HG02938 (cell line): ENCODE results near the gene AK5.
"Not testable (repeated sequence)": the region's sequence is repeated elsewhere in the genome, so short reads cannot be mapped to it uniquely, and the experiment has no call there.

Experiments used
- ATAC-seq: cut with Tn5 transposase; IDR thresholded peaks from one replicate; pipeline ENCODE4 v1.9.1; 2021; ENCODE audit warnings: mild to moderate bottlenecking, moderate library complexity; ENCODE audit not compliant: unreplicated experiment

The AK5 gene

DNA sequence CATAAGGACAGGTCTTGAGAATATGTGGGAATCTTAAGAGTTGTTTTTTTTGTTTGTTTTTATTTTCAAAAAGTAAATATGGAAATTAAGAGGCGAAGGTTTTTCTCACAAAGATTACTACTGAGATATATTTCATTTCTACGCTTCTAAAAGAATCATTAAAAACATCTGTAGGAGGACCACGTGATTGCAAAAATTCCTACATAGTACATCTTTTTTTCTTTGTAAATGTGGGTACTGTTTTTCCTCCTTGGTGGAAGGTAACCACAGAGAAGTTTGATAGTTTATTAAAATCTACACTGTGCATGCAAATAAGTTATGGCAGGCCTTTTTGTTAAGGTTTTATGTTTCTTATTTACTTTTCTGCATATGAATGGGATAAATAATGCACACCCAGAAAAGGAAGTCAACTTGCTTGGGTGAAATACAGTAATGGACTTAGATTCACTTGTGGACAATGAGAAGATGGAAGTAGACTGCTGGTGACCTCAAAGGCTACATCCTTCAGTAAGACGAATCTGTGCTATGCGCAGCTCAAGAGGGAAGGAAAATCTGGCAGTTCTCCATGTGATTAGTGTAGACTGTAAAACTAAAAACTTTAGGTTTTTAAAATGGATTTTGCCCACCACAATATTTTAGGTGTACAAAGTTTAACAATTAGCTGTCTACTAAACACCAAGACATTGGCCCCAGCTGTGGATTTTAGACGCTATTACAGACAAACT lies 2.0 kb downstream of the AK5 start:
- ATAC-seq: no peak

DNA sequence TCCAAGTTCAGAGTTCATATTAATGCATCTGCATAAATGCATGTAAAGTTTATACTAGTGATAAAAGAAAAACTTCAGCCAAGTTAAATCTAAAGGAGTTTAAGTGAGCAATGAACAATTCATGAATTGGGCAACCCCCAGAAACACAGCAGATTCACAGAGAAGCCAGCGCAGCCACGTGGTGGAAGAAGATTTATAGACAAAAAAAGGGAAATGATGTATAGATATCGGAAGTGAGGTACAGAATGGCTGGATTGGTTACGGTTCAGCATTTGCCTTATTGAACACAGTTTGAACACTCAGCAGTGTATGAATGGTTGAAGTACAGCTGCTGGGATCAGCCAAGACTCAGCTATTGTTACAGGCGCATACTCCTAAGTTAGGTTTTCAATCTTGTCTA lies 5.7 kb downstream of the AK5 start:
- no peak for ATAC-seq

DNA sequence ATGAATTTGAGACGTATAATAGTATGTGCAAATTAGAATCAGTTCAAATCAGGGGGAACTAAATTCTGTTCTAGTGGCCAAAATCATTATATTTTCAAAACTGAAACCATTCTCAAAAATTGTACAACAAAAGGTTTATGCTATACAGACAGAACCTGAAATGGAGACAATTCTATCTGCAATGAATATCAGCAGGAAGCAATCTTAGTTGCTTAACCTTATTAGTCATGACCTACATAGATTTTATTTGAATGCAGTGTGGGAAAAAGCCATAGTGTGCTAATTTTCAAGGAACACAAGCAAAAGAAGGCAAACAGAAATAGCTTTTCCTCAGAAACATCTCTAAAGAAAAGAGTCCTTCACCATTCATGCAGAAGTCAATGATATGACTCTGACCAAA lies 6.5 kb downstream of the AK5 start:
- ATAC-seq: no peak

DNA sequence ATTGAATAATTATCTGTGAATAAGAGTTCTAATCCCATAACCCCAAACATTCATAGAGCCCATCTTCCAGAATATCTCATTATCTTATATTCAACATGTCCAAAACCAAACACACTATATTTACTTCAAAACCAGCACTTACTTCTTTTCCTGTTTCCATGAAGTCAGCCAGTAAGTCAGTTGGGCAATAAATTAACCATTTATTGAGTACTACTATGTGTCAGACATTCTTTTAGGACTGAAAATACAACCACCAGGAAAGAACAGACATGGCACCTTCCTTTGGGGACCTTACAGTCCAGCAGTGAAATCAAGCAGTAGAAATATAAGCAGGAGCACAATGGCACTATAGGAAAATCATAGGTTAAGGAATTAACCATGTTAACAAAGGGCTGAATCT lies 8.8 kb downstream of the AK5 start:
- no peak for ATAC-seq

DNA sequence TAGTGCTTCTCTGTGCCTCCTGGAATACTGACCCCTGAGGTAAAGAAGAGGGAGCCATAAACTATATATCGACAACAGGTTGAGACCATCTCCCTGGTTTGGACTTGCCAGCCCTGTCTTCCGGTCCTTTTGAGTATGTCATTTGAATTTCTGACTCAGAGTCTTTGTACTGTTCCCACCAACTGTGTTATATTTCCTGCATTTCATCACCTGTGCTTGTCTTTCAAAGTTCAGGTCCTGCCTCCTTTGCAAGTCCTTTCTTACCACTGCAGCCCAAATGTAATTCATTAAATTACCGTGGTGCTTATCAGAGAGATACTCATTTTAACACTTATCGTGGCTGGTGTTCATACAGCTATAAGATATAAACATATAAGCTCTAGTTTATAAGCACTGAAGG lies 10.7 kb downstream of the AK5 start:
- ATAC-seq: no peak

DNA sequence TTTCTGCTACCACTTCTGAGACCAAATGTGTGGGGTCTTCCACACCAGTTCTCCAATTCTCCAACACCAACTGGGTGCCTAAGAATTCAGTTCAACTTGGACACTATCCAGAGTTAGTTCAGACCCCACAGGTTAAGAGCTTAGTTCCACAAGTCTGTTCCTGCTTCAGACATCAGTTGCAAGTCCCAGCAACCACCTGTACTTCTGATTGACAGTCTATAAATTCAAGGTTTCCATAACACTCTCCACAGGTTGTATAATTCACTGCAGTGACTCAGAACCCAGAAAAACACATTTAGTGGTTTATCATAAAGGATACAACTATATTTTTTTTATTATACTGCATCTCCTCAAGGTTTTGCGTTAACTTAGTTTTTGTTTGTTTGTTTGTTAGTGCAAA lies 18.7 kb downstream of the AK5 start:
- ATAC-seq: no peak

DNA sequence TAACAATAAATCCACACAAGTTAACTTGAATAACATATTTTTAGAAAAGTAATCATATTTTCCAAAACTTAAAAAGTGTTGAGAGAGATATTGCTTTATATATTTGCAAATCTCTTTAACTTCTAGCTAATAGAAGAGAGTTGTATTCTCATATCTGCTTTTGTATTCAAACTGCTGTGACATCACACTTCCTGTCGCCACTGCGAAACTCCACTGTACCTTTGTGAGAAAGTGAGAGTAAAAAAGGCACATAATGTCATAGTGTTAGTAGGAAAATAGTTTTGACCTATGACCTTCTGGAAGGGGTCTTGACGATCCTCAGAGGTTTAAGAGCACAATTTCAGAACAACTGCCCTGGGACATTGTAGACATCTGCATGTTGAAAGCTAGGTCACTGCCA lies 21.6 kb downstream of the AK5 start:
- ATAC-seq: no peak

DNA sequence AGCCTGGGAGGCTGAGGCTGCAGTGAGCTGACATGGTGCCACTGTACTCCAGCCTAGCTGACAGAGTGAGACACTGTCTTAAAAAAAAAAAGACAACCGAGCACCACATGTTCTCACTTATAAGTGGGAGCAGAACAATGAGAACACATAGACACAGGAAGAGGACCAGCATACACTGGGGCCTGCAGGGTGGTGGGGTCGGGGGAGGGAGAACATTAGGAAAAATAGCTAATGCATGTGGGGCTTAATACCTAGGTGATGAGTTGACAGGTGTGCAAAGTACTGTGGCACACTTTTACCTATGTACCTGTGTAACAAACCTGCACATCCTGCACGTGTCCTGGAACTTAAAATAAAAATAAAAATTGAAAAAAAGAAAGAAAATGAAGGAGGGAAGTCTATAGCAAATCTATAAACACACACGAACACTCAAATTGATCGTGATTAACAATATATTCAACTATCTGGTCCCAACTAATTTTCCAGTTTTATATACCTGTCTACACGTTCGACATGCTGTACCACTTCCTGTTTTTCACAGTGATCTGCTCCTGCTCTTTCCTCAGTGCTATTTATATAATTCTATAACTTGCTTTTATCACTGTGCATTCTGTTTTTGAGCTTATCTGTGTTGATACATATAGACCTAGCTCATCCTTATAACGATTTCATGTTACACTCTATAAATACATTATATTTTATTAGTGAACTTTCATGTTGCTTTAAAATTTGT lies 27.2 kb downstream of the AK5 start:
- no peak for ATAC-seq

DNA sequence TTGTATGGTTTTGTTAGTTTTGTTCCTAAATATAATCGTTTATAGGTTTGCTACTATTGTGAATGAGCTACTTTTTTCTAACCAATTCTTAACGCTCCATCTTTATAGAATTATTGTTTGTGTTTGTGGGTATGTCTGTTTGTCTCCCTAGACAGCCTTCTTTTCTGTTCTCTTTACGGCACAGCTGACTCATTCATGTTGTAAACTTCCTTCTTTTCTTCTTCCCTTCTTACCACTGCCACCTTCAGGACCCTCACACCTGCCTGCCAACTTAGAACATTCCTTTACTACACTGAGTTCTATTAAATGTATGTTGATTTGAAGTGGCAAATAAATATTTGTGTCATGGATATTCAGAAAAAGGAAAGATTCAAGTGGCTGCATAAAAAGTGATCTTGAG lies 29.1 kb downstream of the AK5 start:
- ATAC-seq: no peak

DNA sequence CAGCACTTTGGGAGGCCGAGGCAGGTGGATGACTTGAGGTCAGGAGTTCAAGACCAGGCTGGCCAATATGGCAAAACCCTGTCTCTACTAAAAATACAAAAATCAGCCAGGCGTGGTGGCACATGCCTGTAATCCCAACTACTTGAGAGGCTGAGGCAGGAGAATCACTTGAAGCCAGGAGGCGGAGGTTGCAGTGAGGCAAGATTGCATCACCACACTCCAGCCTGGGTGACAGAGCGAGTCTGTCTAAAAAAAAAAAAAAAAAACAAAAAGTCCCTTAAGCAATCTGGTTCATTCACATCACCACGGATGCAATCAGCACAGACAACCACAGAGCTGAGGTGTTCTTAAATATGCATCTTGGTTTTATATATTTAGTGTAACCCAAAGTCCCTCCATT lies 30.5 kb downstream of the AK5 start:
- ATAC-seq: not testable (repeated sequence)

DNA sequence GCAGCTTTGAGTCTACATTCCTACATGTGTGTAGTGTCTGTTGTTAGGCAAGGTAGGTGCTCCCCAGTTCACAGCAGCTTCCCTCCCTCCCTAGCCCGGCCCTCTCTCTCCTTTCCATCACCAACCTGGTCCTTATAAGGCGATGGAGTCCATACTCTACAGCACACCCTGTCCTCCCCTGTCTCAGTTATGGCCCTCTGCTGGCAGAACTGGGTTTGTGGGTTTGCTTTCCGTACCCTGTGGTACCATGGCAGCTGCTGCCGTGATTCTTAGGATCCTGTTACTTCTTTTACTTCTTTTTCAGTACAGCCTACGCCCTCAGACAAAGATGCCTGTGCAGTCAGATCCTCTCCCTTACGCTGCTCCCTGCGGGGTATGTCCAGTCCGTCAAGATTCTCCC lies 31.7 kb downstream of the AK5 start:
- ATAC-seq: no peak

DNA sequence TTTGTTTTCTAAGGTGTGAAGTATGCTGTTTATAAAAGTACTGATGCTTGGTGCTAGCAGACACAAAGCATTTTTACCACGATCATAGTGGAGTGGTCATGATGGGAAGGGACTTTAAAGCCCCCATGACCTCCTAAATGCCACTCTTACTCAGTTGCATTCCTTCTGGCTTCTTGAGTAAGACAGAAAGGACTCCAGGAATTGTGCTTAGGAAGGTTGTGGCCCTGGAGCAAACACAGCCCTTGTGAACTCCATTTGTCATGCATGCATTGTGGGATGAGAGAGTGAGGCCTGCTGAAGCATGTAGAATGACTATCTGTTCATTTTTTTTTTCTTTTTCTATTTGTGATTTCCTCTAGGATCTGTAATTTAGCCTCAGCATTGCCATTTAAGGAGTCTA lies 34.2 kb downstream of the AK5 start:
- ATAC-seq: no peak

DNA sequence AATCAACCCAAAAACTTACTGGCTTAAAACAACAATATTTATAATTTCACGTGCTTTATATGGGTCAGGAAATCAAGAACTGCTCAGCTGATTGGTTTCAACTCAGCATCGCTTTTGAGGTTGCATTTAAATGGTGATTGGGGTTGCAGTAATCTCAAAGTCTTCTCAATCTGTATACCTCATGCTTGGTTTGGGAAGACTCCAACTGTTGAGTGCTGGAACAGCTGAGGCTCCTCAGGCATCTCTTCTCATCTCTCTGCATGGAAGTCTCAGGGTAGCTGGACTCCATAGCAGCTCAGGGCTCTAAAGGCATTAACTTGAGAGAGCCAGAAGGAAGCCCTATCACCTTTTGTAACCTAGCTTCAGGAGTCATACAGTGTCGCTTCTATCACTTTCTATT lies 35.1 kb downstream of the AK5 start:
- ATAC-seq: no peak

DNA sequence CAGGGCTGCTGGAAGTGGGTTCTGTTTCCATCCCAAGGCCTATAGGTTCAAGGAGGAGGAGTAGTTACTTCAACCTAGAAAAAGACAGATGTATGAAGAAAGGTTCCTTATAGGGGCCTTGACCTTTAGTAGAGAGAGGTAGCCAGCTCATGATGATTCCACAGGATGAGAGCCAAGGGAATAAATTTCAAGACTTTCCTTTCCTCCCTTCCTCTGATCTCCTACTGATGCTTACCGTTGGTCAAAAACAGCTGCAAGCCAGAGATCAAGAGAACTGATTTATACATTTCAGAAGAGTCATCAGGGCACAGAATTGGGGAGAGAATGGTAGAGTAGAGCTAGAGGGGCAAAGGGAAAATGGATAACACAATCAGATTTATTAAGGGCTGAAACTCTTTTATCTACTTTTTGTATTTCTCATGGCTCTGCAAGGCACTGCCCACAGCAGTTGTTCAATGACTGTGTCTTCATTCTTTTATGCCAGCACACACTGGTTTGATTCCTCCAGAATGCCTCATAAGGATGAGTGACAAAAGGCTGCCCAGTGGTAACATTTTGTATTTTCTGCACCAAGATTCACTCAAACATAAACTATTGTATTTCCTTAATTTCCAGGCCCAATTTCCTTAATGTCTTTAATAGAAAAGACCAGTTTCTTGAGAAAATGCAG lies 37.4 kb downstream of the AK5 start:
- no peak for ATAC-seq

DNA sequence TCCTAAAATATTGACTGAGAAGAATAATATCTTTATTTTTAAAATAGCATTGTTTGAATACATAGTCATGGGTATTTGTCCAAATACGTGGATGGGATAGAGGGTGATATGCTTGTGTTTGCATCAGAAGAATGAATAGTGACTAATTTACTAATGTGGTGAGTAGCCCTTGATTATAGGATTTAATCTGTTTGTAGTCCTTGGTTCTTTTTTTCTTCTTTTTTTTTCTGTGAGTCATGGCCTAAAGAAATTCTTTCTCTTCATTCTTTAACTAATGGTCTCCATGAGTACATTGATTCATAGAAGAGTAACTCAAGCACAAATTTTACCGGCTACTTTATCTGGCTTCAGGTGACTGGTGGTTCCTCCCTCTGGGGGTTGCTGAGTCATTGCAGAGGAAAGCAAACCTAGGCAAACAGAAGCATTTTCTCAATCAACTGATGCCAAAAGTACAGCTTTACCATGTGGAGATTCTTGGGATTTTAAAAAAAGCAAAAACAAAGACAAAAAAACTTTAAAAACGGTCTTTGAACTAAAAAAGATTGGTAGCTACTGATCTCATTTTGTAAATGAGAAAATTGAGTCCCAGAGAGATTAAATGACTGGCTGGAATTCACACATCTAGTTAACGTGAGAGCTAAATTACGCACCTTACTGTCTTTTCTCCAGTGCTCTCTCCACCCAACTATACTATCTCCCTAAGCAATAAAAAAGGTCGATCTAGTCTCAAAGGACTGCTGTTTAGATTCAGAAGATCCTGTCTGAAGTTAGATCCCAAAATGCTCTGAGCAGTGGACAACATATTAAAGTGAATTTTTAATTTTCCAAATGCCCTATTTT lies 40.5 kb downstream of the AK5 start:
- no peak for ATAC-seq

DNA sequence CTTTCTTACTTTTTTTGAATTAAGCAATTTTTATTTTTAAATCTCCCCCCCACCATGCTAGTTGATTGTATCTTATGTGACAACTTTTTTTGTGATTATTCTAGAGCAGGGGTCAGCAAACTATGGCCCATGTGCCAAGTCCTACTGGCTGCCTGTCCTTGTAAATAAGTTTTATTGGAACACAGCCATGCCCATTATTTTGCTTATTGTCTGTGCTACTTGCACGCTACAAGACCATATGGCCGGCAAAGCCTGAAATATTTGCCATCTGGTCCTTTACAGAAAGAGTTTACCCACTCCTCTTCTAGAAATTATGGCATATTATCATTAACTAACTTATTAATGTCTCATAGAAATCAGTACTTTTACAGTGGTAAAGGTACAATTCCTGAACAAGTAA lies 51.7 kb downstream of the AK5 start:
- ATAC-seq: no peak

DNA sequence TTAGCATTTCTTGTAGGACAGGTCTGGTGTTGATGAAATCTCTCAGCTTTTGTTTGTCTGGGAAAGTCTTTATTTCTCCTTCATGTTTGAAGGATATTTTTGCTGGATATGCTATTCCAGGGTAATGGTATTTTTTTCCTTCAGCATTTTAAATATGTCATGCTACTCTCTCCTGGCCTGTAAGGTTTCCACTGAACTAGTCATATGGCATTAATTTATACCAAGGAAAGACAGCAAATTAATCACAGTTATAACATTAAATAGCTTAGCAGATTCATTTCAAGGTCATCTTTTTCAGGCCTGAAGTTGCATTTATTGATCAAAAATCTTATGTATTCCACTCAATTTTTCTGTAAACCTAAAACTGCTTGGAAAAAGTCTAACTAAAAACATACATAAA lies 54.9 kb downstream of the AK5 start:
- ATAC-seq: no peak

DNA sequence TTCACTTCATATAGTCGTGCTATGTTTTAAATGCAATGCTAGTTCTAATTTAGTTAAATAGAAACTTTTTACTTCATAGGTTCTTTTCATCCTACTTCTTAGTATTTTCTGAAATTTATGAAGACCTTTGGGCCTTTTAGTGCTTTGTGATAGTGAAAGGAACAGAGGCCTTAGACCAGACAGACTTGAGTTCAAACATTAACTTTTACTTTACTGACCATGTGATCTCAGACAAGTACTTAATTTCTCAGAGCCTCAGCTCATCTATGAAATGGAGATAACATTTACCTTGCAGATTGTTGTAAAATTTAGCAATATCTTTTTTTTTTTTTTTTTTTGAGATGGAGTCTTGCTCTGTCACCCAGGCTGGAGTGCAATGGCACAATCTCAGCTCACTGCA lies 57.5 kb downstream of the AK5 start:
- no peak for ATAC-seq

DNA sequence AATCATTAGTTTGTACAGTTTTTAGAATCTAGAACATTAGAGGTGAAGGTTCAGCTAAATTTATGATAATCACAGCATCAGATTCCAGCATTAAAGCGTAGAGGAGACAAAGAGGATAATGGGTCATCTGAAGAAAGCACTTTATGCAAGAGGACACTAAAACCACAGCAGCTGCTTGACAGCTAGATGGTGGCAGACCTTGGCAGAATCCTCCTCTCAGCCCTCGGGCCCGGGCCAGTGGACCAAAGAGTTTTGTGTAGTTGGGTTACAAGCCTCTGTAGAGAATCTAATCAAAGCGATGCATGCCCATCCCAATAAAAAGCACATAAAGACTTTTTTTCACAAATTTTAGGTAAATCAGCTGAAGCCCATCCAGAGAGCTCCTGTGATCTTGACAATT lies 59.4 kb downstream of the AK5 start:
- no peak for ATAC-seq

DNA sequence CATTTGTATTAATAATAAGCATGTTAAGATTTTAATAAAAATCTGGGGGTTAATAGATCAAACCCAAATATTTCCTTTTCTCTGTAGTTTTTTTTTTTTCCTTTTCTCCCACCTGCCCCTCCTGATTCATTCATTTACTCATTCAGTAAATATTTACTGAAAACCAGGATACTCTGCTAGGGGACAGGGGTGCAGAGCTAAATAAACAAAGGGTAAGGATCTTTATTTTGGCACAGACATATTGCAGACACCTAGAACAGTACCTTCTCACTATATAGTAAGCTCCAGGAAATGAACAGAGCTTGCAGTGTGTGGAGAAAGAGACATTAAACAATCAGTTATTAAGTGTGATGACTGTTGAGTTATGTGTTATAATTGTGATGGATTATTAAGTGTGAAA lies 60.9 kb downstream of the AK5 start:
- ATAC-seq: no peak

DNA sequence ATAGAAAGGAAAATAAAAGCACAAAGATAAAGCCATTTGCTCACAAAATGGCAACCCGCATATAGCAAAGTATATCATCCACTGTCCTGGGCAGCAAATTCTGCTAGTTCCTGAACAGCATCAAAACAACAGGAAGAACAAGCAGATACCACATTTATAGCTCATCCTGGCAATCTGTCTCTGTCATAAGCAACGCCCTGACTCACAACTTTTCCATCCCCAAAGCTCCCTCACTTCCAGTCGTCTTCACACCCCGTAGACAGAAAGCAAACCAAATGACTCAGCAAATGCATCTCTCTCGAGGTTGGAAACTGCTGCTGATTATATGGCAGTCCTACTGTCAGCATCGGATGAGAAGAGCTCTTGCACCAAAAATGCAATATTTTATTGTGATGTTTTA lies 65.8 kb downstream of the AK5 start:
- no peak for ATAC-seq
